NCI-H2107 treated with DMSO at 0.1 percent for 48 hours (cell line): Measurements from ENCODE around the gene SHLD3.
A peak's percentile ranks its signal among the peaks of the same experiment; 100 is the strongest.
"Not testable (repeated sequence)": the region's sequence is repeated elsewhere in the genome, so short reads cannot be mapped to it uniquely, and the experiment has no call there.

Source experiments
- DNase-seq: peaks from one replicate; lab custom pipeline; 2025; ENCODE audit not compliant: unreplicated experiment; lab: John Stamatoyannopoulos, UW

Gene SHLD3

GRCh38 chr5:65624571-65625555 is at the start of gene SHLD3, which contains the start of gene TRAPPC13:
TSS of gene SHLD3 (plus strand) at chr5:65625027. CDS start at chr5:65629588, 4,561 bp downstream.
TSS of gene TRAPPC13 (plus strand) at chr5:65625027. CDS start at chr5:65625061, 34 bp downstream.
- peak; percentile 84 for DNase-seq

GRCh38 chr5:65577141-65577540 is 47.7 kb upstream of the SHLD3 start:
- no peak for DNase-seq

- no peak for DNase-seq
These were observed 36.1 kb upstream of the SHLD3 start for GRCh38 chr5:65588694-65589093.

- not testable (repeated sequence) for DNase-seq
These were observed 23.1 kb upstream of the SHLD3 start for GRCh38 chr5:65601761-65602160.

- DNase-seq: peak; percentile 74
These were observed 13.3 kb upstream of the SHLD3 start for GRCh38 chr5:65611524-65611923.

GRCh38 chr5:65612298-65612907 is 12.4 kb upstream of the SHLD3 start:
- DNase-seq: no peak

- no peak for DNase-seq
These were observed 4.8 kb upstream of the SHLD3 start for GRCh38 chr5:65620021-65620420.

- DNase-seq: not testable (repeated sequence)
These were observed 2.9 kb upstream of the SHLD3 start for GRCh38 chr5:65621961-65622360.

GRCh38 chr5:65623482-65623881 is 1.3 kb upstream of the SHLD3 start:
- no peak for DNase-seq

- peak; percentile 71 for DNase-seq
These were observed 729 bp upstream of the SHLD3 start, which contains the start of gene TRIM23 for GRCh38 chr5:65624025-65624570. TSS of gene TRIM23 (minus strand) at chr5:65624333. CDS start at chr5:65624274, 59 bp downstream.

GRCh38 chr5:65625743-65626142 is 916 bp downstream of the SHLD3 start:
- no peak for DNase-seq

GRCh38 chr5:65630981-65631380 is 6.2 kb downstream of the SHLD3 start:
- DNase-seq: no peak

- no peak for DNase-seq
These were observed 15.4 kb downstream of the SHLD3 start for GRCh38 chr5:65640240-65640639.

GRCh38 chr5:65646938-65647337 is 22.1 kb downstream of the SHLD3 start:
- DNase-seq: no peak

- no peak for DNase-seq
These were observed 23.1 kb downstream of the SHLD3 start for GRCh38 chr5:65647941-65648340.

GRCh38 chr5:65651144-65651543 is 26.3 kb downstream of the SHLD3 start:
- DNase-seq: no peak

GRCh38 chr5:65654713-65655112 is 29.9 kb downstream of the SHLD3 start:
- no peak for DNase-seq

- no peak for DNase-seq
These were observed 39.1 kb downstream of the SHLD3 start for GRCh38 chr5:65663804-65664521.

GRCh38 chr5:65668696-65669095 is 43.9 kb downstream of the SHLD3 start:
- no peak for DNase-seq

GRCh38 chr5:65672796-65673195 is 48.0 kb downstream of the SHLD3 start:
- DNase-seq: no peak

- no peak for DNase-seq
These were observed 49.9 kb downstream of the SHLD3 start for GRCh38 chr5:65674749-65675148.
